Ascending aorta (tissue), 2 donors: Measurements from ENCODE around the gene PCED1B. TPM values are rescaled to one million over a fixed set of nuclear protein-coding genes. Genes with fewer than 3 reads are reported as not detected.
A peak's percentile ranks its signal among the peaks of the same experiment; 100 is the strongest.

Experiments used
- DNase-seq, 2 donors: peaks; one replicate each; pipeline ENCODE4 v3.0.0-alpha.2; 2019; ENCODE audit warnings: low spot score in 2 of 2
- H3K27ac ChIP-seq, 2 donors: fragments of 200-600 bp; sonication (generic); one replicate each; pipeline ENCODE4 v1.5.1; 2016 to 2017; ENCODE audit warnings: mild to moderate bottlenecking in 1 of 2
- H3K27me3 ChIP-seq: fragments of 200-600 bp; sonication (generic); one replicate; pipeline ENCODE4 v1.5.1; 2017
- H3K36me3 ChIP-seq, 2 donors: fragments of 200-600 bp; sonication (generic); one replicate each; pipeline ENCODE4 v1.5.1; 2016
- H3K4me1 ChIP-seq, 2 donors: fragments of 200-600 bp; sonication (generic); one replicate each; pipeline ENCODE4 v1.5.1; 2016 to 2017; ENCODE audit warnings: mild to moderate bottlenecking in 1 of 2
- H3K4me3 ChIP-seq, 2 donors: fragments of 200-600 bp; sonication (generic); one replicate each; pipeline ENCODE4 v1.5.1; 2016 to 2017; ENCODE audit warnings: mild to moderate bottlenecking in 1 of 2
- H3K9me3 ChIP-seq, 2 donors: fragments of 200-600 bp; sonication (generic); one replicate each; pipeline ENCODE4 v1.5.1; 2016
- intact Hi-C: fragments of 100-400 bp; cut with DNase I; formaldehyde crosslinking; loops from one replicate; pipeline ENCODE4 v1.15.1; 2023
- total RNA-seq: library from RNA; depleted of rRNA; stranded (reverse); fragments of >200 nt; gene quantifications from one replicate; pipeline ENCODE4 v1.1.0, GENCODE V29; 2016
- TF ChIP-seq, protein P1 (sequence below), 3 experiments: fragments of 200-600 bp in 2 of 3; fragments of 450-650 bp in 1 of 3; sonication (generic) in 2 of 3; IDR thresholded peaks; one replicate each; pipeline ENCODE4 v1.5.1; 2016 to 2019; ENCODE audit warnings: antibody characterized with exemption in 3 of 3, mild to moderate bottlenecking in 1 of 3, moderate library complexity in 1 of 3

The PCED1B gene
- total RNA-seq, 1 donor from 2014 or later, result 1.5 TPM

DNA sequence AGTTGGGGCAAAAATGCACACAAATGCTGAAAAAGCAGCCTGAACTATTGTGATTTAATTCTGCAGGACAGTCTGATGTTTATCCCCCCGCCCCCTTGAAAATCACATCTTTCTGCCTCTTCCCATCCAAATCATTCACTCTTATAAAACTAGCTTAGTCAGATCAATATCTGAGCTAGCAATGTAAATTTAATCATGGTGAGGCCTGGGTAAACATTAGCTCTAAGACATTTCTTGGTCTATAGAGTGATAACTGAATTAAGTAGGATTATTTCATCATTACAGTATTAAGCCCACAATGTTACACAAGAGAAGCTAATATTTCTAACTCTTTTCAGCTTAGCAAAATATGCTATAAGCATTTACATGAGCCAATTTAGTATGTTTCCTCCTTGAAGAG lies 9.1 kb upstream of the PCED1B start:
- Histone ChIP-seq H3K36me3 (no peaks in the 10 kb centered on the region), H3K27me3 (no peaks in the 10 kb centered on the region), H3K9me3 (no peaks in the 10 kb centered on the region), H3K4me1 (peaks cover 6 to 19% of the 10 kb centered on the region in 2 donors), H3K27ac (no peak overlapping the region), H3K4me3 (no peak overlapping the region)
- DNase-seq, result no peak
- TF ChIP-seq, protein P1, sequence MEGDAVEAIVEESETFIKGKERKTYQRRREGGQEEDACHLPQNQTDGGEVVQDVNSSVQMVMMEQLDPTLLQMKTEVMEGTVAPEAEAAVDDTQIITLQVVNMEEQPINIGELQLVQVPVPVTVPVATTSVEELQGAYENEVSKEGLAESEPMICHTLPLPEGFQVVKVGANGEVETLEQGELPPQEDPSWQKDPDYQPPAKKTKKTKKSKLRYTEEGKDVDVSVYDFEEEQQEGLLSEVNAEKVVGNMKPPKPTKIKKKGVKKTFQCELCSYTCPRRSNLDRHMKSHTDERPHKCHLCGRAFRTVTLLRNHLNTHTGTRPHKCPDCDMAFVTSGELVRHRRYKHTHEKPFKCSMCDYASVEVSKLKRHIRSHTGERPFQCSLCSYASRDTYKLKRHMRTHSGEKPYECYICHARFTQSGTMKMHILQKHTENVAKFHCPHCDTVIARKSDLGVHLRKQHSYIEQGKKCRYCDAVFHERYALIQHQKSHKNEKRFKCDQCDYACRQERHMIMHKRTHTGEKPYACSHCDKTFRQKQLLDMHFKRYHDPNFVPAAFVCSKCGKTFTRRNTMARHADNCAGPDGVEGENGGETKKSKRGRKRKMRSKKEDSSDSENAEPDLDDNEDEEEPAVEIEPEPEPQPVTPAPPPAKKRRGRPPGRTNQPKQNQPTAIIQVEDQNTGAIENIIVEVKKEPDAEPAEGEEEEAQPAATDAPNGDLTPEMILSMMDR (IDR thresholded peaks at IDR 0.05), result no peak
- intact Hi-C loops, result no loop called here

DNA sequence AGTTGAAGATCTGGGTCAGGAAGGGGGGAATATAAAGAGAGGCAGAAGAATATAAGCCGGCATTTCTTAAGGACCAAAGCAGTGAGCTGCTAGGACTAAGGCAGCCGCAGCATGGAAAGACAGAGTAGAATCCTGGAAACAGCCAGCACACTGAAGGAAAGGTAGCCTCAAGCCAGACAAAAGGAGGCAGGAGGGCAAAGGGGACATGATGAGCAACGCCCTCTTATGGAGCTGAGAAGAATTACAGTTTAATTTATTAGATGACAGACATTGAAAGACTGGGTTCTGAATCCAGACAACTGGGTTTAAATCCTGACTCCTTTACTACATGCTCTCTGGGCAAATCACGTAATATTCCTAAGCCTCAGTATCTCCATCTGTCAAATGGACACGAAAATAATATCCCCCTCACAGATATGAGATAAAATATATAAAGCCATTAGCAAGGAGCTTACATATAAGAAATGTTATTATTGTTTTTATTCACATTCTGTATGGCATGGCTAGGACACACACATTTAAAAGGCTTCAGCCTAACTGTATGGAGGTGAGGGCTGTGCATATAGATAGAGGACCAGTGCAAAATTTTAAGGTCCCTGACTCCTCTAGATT lies 8.1 kb upstream of the PCED1B start:
- DNase-seq, result no peak
- H3K4me1 ChIP-seq, result peaks cover 6 to 19% of the 10 kb centered on the region in 2 donors
- TF ChIP-seq, protein P1 (IDR thresholded peaks at IDR 0.05), result peak in 2 of 3 experiments; percentile 10 to 40
- H3K27ac ChIP-seq, result peak overlapping the region; percentile 0 to 24
- no peak overlapping the region for H3K4me3 ChIP-seq
- no peaks in the 10 kb centered on the region for H3K36me3 ChIP-seq
- intact Hi-C loops, result no loop called here
- no peaks in the 10 kb centered on the region for H3K9me3 ChIP-seq
- H3K27me3 ChIP-seq, result no peaks in the 10 kb centered on the region

DNA sequence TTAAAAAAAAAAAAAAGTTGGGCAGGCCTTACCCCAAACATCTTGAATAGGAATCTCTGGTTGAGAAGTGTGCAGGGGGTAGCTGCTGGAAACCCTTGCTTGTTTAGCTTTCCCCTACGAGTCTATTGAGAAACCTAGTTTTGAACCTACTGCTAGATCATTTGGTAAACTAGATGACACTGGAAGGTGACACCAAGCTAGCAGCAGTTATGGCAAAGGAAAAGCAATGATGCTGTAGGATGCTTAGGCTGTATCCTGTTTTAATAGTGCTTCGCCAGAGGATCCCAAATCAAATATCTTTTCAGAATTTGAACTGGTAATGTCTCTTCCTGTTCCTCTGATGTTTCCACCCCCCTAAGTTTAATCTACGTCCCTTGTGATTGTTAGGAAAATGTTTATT lies 5.5 kb upstream of the PCED1B start:
- DNase-seq, result no peak
- H3K4me3 ChIP-seq, result no peak overlapping the region
- intact Hi-C loops, result no loop called here
- no peak overlapping the region for H3K27ac ChIP-seq
- TF ChIP-seq, protein P1 (IDR thresholded peaks at IDR 0.05), result no peak
- no peaks in the 10 kb centered on the region for H3K9me3 ChIP-seq
- peaks cover 0 to 12% of the 10 kb centered on the region in 2 donors for H3K4me1 ChIP-seq
- no peaks in the 10 kb centered on the region for H3K36me3 ChIP-seq
- no peaks in the 10 kb centered on the region for H3K27me3 ChIP-seq

DNA sequence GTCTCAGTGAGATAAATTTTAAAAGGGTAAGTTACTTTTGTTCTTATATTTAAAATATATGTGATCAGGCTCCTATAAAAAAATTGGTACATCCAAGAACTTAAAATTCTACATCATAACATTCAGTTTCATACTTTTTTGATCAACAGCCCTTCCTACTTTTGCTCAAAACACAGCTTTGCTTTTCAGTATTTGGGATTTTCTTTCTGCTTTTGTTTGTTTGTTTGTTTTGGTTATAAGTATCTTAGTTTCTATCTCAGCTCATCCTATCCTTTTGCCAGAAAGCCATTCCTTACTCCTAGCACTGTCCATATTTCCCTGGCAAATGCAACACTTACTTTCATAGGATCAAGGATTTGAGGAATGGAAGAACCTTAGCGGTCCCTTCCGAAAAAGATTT lies 4.7 kb upstream of the PCED1B start:
- Histone ChIP-seq H3K9me3 (no peaks in the 10 kb centered on the region), H3K27me3 (no peaks in the 10 kb centered on the region), H3K36me3 (no peaks in the 10 kb centered on the region), H3K27ac (no peak overlapping the region), H3K4me3 (no peak overlapping the region), H3K4me1 (peaks cover 0 to 12% of the 10 kb centered on the region in 2 donors)
- TF ChIP-seq, protein P1 (IDR thresholded peaks at IDR 0.05), result no peak
- intact Hi-C loops, result loop anchor here (5.0 kb wide), 1 partner anchor 83 kb away; no protein-coding TSS in a partner anchor
- DNase-seq, result no peak

DNA sequence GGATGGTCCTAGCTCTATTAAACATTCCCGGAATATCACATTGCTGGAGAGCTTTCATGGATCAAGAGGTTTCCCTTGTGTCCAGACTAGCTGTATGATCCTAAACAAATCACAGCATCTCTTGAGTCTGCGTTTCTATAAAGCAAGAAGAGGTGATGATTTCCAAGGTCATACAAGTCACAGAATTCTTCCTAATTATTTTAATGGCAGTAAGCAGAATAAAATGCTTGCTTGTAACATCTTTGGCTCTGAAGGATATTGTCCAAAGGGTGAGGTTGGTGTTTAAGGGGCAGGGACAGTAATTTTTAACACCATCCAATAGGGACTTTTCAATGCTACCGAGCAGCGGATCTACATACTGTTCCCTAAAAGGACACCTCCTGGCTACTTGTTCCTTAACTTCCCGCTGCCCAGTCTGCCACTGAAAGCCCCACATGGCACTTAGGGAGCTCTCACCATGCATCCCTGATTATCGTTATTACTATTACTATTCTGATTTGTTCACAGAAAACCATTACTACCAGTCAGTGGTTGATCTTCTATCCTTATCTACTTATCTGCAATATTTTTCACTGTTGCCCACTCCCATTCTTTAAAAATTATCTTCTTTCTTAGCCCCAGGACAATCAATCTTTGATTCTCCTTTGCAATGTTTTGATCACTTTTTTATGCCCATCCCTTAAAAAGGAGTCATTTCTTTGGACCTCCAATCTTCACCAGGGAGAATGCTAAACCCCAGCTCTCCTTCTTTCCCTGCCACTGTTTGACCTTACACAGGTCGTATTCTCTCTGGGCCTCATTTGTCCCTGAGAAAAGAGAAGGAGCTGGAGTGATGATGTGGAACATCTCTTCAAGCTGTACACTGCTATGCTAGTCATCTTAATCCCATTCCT lies 4.0 kb upstream of the PCED1B start:
- H3K36me3 ChIP-seq, result no peaks in the 10 kb centered on the region
- H3K4me1 ChIP-seq, result peaks cover 0 to 5% of the 10 kb centered on the region in 2 donors
- TF ChIP-seq, protein P1 (IDR thresholded peaks at IDR 0.05), result no peak
- H3K27me3 ChIP-seq, result no peaks in the 10 kb centered on the region
- no peak for DNase-seq
- no peaks in the 10 kb centered on the region for H3K9me3 ChIP-seq
- H3K4me3 ChIP-seq, result no peak overlapping the region
- H3K27ac ChIP-seq, result no peak overlapping the region
- intact Hi-C loops, result loop anchor here (5.0 kb wide), 1 partner anchor 82 kb away; no protein-coding TSS in a partner anchor
